Measurements from ENCODE around the gene CCAR1.

- TF ChIP-seq CTCF (IDR thresholded peaks at IDR 0.05), result no peak
- no peak for TF ChIP-seq POLR2A (IDR thresholded peaks at IDR 0.05)
Measured at GRCh38 chr10:68727146-68727545, 6.1 kb downstream of the CCAR1 start.
